H1 (cell line): Measurements from ENCODE around the gene INPP5A. TPM values are rescaled to one million over a fixed set of nuclear protein-coding genes. Genes with fewer than 3 reads are reported as not detected.

ENCODE experiments used
- CTCF ChIA-PET: fragments of 300-600 bp; sonication (Branson Sonifier 250); formaldehyde crosslinking; loops from one replicate; lab custom pipeline; 2021; ENCODE audit not compliant: partially characterized antibody; lab: Charles Lee
- POLR2A ChIA-PET: fragments of 300-600 bp; sonication (Branson Sonifier 250); formaldehyde crosslinking; loops from one replicate; lab custom pipeline; 2021; ENCODE audit warnings: inconsistent platforms; ENCODE audit not compliant: partially characterized antibody; lab: Charles Lee
- DNase-seq, 2 experiments: peaks; one replicate each; pipeline versions ENCODE4 v3.0.0 to v3.0.0-alpha.2; 2010 to 2022; ENCODE audit warnings: low spot score in 2 of 2, low read depth in 1 of 2, mixed read lengths in 1 of 2
- FAIRE-seq: peaks from 2 replicates; lab custom pipeline; 2011; peaks lifted over from hg19 to GRCh38; lab: Jason Lieb, UNC
- H2AFZ ChIP-seq: 2 replicates; pipeline ENCODE4 v1.8.1; 2012; ENCODE audit warnings: low read length, inconsistent platforms
- H2AK5ac ChIP-seq: 2 replicates; pipeline ENCODE4 v1.6.1; 2013; ENCODE audit warnings: low read depth, low read length
- H2BK120ac ChIP-seq: replicated peaks from 2 replicates; pipeline ENCODE3; 2013; ENCODE audit warnings: low read depth, low read length, inconsistent platforms
- H2BK12ac ChIP-seq: 2 replicates; pipeline ENCODE4 v1.6.1; 2013; ENCODE audit warnings: low read depth, low read length
- H2BK15ac ChIP-seq: 2 replicates; pipeline ENCODE4 v1.6.1; 2013; ENCODE audit warnings: low read length
- H2BK20ac ChIP-seq: 2 replicates; pipeline ENCODE4 v1.6.1; 2013; ENCODE audit warnings: low read length
- H2BK5ac ChIP-seq: 2 replicates; pipeline ENCODE4 v1.6.1; 2013; ENCODE audit warnings: low read depth, low read length
- H3K14ac ChIP-seq: 2 replicates; pipeline ENCODE4 v1.6.1; 2013; ENCODE audit warnings: inconsistent platforms; ENCODE audit not compliant: insufficient read length
- H3K18ac ChIP-seq: 2 replicates; pipeline ENCODE4 v1.6.1; 2013; ENCODE audit warnings: low read length; ENCODE audit errors: extremely low read depth
- H3K23ac ChIP-seq: 2 replicates; pipeline ENCODE4 v1.6.1; 2013; ENCODE audit warnings: inconsistent platforms; ENCODE audit not compliant: insufficient read length
- H3K23me2 ChIP-seq: 2 replicates; pipeline ENCODE4 v1.6.1; 2013; ENCODE audit warnings: low read depth, low read length
- H3K27ac ChIP-seq: 2 replicates; pipeline ENCODE4 v1.6.1; 2011; ENCODE audit warnings: low read depth, low read length, inconsistent platforms
- H3K27me3 ChIP-seq, 4 experiments: replicated peaks in 1 of 4; 1 replicate in 1 of 4; 2 replicates in 3 of 4; pipeline versions ENCODE4 v1.6.1 to v1.8.1; 2011 to 2013; ENCODE audit warnings: low read length in 3 of 4, mild to moderate bottlenecking in 3 of 4, inconsistent platforms in 2 of 4, mixed read lengths in 2 of 4, moderate library complexity in 1 of 4; ENCODE audit not compliant: control insufficient read depth in 3 of 4, insufficient read depth in 3 of 4; ENCODE audit errors: extremely low read depth in 1 of 4
- H3K36me3 ChIP-seq, 4 experiments: 2 replicates each; pipeline versions ENCODE4 v1.6.1 to v1.8.1; 2011 to 2013; ENCODE audit warnings: mild to moderate bottlenecking in 4 of 4, low read length in 3 of 4, moderate library complexity in 2 of 4, control low read depth in 1 of 4, inconsistent platforms in 1 of 4; ENCODE audit not compliant: insufficient read depth in 4 of 4, control insufficient read depth in 2 of 4
- H3K4ac ChIP-seq: replicated peaks from 2 replicates; pipeline ENCODE3; 2013; ENCODE audit warnings: low read length, low read depth, mixed read lengths, inconsistent platforms; ENCODE audit not compliant: insufficient read length
- H3K4me1 ChIP-seq, 4 experiments: replicated peaks in 1 of 4; 1 replicate in 1 of 4; 2 replicates in 3 of 4; pipeline versions ENCODE4 v1.6.1 to v1.8.1; 2011 to 2013; ENCODE audit warnings: low read length in 3 of 4, inconsistent platforms in 2 of 4, mixed read lengths in 1 of 4; ENCODE audit not compliant: insufficient read depth in 4 of 4, control insufficient read depth in 3 of 4
- H3K4me2 ChIP-seq, 2 experiments: 2 replicates each; pipeline versions ENCODE4 v1.6.1 to v1.8.1; 2011 to 2013; ENCODE audit warnings: low read depth in 2 of 2, low read length in 2 of 2, control low read depth in 1 of 2, inconsistent platforms in 1 of 2, mild to moderate bottlenecking in 1 of 2; ENCODE audit not compliant: insufficient read depth in 1 of 2
- H3K4me3 ChIP-seq, 4 experiments: fragments of 200-600, 300-600 bp in 1 of 4; sonication (generic), shearing (Covaris generic), sonication (Bioruptor Twin) in 1 of 4; 2 replicates each; pipeline versions ENCODE4 v1.5.1 to v1.8.1; 2011 to 2016; ENCODE audit warnings: low read length in 4 of 4, low read depth in 3 of 4, control low read depth in 2 of 4, inconsistent platforms in 2 of 4, mild to moderate bottlenecking in 2 of 4, mixed read lengths in 1 of 4, moderate library complexity in 1 of 4; ENCODE audit not compliant: insufficient read depth in 2 of 4; ENCODE audit errors: extremely low read depth in 1 of 4
- H3K56ac ChIP-seq: replicated peaks from 2 replicates; pipeline ENCODE3; 2013; ENCODE audit warnings: low read depth, mild to moderate bottlenecking, mixed read lengths, low read length, inconsistent platforms; ENCODE audit not compliant: insufficient read length
- H3K79me1 ChIP-seq: 2 replicates; pipeline ENCODE4 v1.6.1; 2013; ENCODE audit warnings: low read depth, low read length, control low read depth
- H3K79me2 ChIP-seq, 2 experiments: 2 replicates each; pipeline versions ENCODE4 v1.6.1 to v1.8.1; 2012 to 2013; ENCODE audit warnings: low read length in 2 of 2, mild to moderate bottlenecking in 2 of 2, inconsistent platforms in 1 of 2; ENCODE audit not compliant: insufficient read depth in 2 of 2, control insufficient read depth in 1 of 2
- H3K9ac ChIP-seq, 4 experiments: replicated peaks in 1 of 4; 1 replicate in 1 of 4; 2 replicates in 3 of 4; pipeline versions ENCODE4 v1.6.1 to v1.8.1; 2011 to 2013; ENCODE audit warnings: low read depth in 3 of 4, low read length in 3 of 4, control low read depth in 2 of 4, mild to moderate bottlenecking in 2 of 4, moderate library complexity in 2 of 4, inconsistent platforms in 1 of 4; ENCODE audit errors: extremely low read depth in 1 of 4
- H3K9me3 ChIP-seq, 2 experiments: 2 replicates each; pipeline versions ENCODE4 v1.6.1 to v1.8.1; 2012 to 2013; ENCODE audit warnings: mild to moderate bottlenecking in 2 of 2, moderate library complexity in 2 of 2, control low read depth in 1 of 2, inconsistent platforms in 1 of 2, low read depth in 1 of 2, low read length in 1 of 2, mixed read lengths in 1 of 2; ENCODE audit not compliant: insufficient read depth in 2 of 2
- H4K20me1 ChIP-seq, 2 experiments: replicated peaks in 1 of 2; 2 replicates each; pipeline versions ENCODE3 to v1.8.1; 2011 to 2013; ENCODE audit warnings: inconsistent platforms in 2 of 2, low read length in 2 of 2, mild to moderate bottlenecking in 1 of 2; ENCODE audit not compliant: insufficient read depth in 2 of 2, control insufficient read depth in 1 of 2
- H4K5ac ChIP-seq: 2 replicates; pipeline ENCODE4 v1.6.1; 2013; ENCODE audit warnings: low read length, low read depth, mixed read lengths, inconsistent platforms; ENCODE audit not compliant: insufficient read length
- H4K8ac ChIP-seq: 2 replicates; pipeline ENCODE4 v1.8.0; 2013; ENCODE audit warnings: mild to moderate bottlenecking, moderate library complexity, low read length, inconsistent platforms; ENCODE audit not compliant: insufficient read depth; ENCODE audit errors: extremely low read depth
- H4K91ac ChIP-seq: replicated peaks from 2 replicates; pipeline ENCODE3; 2013; ENCODE audit warnings: low read length, mixed read lengths, inconsistent platforms; ENCODE audit not compliant: insufficient read length
- ATF3 ChIP-seq: IDR thresholded peaks from 2 replicates; pipeline ENCODE4 v1.6.1; 2011; ENCODE audit warnings: low read depth, mild to moderate bottlenecking, low read length; ENCODE audit not compliant: insufficient read depth
- BACH1 ChIP-seq: IDR thresholded peaks from 2 replicates; pipeline ENCODE4 v1.6.1; 2012; ENCODE audit warnings: low read length, improper control_type of control experiment
- CREB1 ChIP-seq: IDR thresholded peaks from 2 replicates; pipeline ENCODE4 v1.6.1; 2012; ENCODE audit warnings: inconsistent platforms
- GTF2F1 ChIP-seq: IDR thresholded peaks from 2 replicates; pipeline ENCODE4 v1.6.1; 2012; ENCODE audit warnings: low read depth, low read length, improper control_type of control experiment, borderline replicate concordance
- JUN ChIP-seq: IDR thresholded peaks from 2 replicates; pipeline ENCODE4 v1.6.1; 2011; ENCODE audit warnings: low read depth, mild to moderate bottlenecking, improper control_type of control experiment, low read length
- NRF1 ChIP-seq: IDR thresholded peaks from 2 replicates; pipeline ENCODE4 v1.6.1; 2011; ENCODE audit warnings: mild to moderate bottlenecking, low read depth, low read length, improper control_type of control experiment
- POLR2AphosphoS5 ChIP-seq: IDR thresholded peaks from 2 replicates; pipeline ENCODE4 v1.6.1; 2011; ENCODE audit warnings: low read depth, low read length
- RBBP5 ChIP-seq: IDR thresholded peaks from 2 replicates; pipeline ENCODE4 v1.7.1; 2012; ENCODE audit warnings: low read depth, mild to moderate bottlenecking, inconsistent platforms, low read length, moderate library complexity, borderline replicate concordance
- SRF ChIP-seq: IDR thresholded peaks from 2 replicates; pipeline ENCODE4 v1.6.1; 2011; ENCODE audit warnings: mild to moderate bottlenecking, low read depth, low read length, moderate library complexity
- SUZ12 ChIP-seq: fragments of 200-600 bp; sonication (generic); IDR thresholded peaks from 2 replicates; pipeline ENCODE4 v1.6.1; 2012; ENCODE audit warnings: mild to moderate bottlenecking, inconsistent platforms, low read length, moderate library complexity, mixed read lengths
- TAF7 ChIP-seq: optimal IDR thresholded peaks from 2 replicates; pipeline ENCODE3; 2011; ENCODE audit warnings: low read depth, mild to moderate bottlenecking, inconsistent platforms, low read length, moderate library complexity, borderline replicate concordance
- WGBS, 2 experiments: shearing (Covaris generic) in 1 of 2; methylation state at CpG; one replicate each; pipeline versions ENCODE4 v1.1.6 to v1.1.7; 2013 to 2015; ENCODE audit warnings: low lambda C conversion rate in 2 of 2, mixed read lengths in 2 of 2, inconsistent platforms in 1 of 2, low coverage in 1 of 2, missing lambda C conversion rate in 1 of 2; ENCODE audit not compliant: insufficient replicate concordance in 2 of 2, insufficient coverage in 1 of 2, insufficient read length in 1 of 2; ENCODE audit errors: extremely low coverage in 1 of 2, missing lambda C conversion rate in 1 of 2; 5-methylcytosine and 5-hydroxymethylcytosine counted together
- polyA plus RNA-seq, 7 experiments: library from polyadenylated mRNA; depleted of rRNA in 3 of 7; stranded (reverse) in 5 of 7; unstranded in 2 of 7; fragments of >200 nt in 5 of 7; fragments of 200-250 nt in 2 of 7; gene quantifications; 1 replicate in 5 of 7; 2 replicates in 1 of 7; 4 replicates in 1 of 7; pipeline versions ENCODE4 v1.2.1 to v1.2.3, GENCODE V29; 2011 to 2013; ENCODE audit warnings: missing spikeins in 2 of 7, mixed read lengths in 2 of 7
- total RNA-seq: library from RNA; stranded (reverse); fragmentation: NEBNext Ultra II Directional; extraction: Animal tissue kit (Norgen Biotek cat#: 25700); gene quantifications from 2 replicates; pipeline ENCODE4 v1.2.1, GENCODE V29; 2021

INPP5A gene
- total and polyA plus RNA-seq, 2 of the 8 experiments (the other 6 are each of a cell fraction or from before 2014, with no cell fraction given): 19.7 to 27.5 TPM

DNA sequence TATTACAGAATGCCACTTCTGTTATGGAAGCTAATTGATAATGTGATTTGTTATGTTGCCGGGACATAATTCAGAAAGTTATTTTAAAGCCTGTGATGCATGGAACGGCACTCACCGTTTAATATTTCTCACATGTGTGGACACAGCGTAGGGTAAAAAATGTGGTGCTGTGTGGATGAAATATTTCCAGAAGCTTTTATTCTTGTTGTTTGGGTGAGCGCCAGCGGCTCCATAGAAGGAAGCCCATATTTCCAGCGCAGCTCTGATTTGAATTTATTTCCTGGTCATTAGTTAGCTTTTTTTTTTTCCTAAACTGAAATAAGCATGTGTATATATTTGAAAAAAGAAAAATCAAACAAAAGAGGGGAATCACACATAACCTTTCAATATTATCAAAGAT lies 268.5 kb downstream of the INPP5A start:
- Histone ChIP-seq H2AFZ (no peak overlapping the region), H4K5ac (no peak overlapping the region), H3K56ac (no peak overlapping the region), H3K4me3 (no peak overlapping the region), H3K14ac (no peak overlapping the region), H3K79me1 (no peaks in the 10 kb centered on the region), H3K23ac (no peak overlapping the region), H4K8ac (no peak overlapping the region), H4K20me1 (no peaks in the 10 kb centered on the region), H3K4me2 (no peak overlapping the region), H3K27me3 (no peaks in the 10 kb centered on the region), H4K91ac (no peak overlapping the region), H3K9ac (no peak overlapping the region), H3K4ac (no peak overlapping the region), H2BK5ac (no peak overlapping the region), H2BK20ac (no peak overlapping the region), H3K36me3 (no peaks in the 10 kb centered on the region), H2BK15ac (no peak overlapping the region), H3K18ac (no peak overlapping the region), H3K9me3 (peaks cover 7% of the 10 kb centered on the region in 2 experiments; a peak in 3 of 4 replicates), H2BK120ac (no peak overlapping the region), H3K23me2 (no peaks in the 10 kb centered on the region), H3K79me2 (no peaks in the 10 kb centered on the region), H3K27ac (no peak overlapping the region), H2AK5ac (no peak overlapping the region), H2BK12ac (no peak overlapping the region), H3K4me1 (peaks cover 0 to 3% (median 0%) of the 10 kb centered on the region in 4 experiments; a peak in 2 of 7 replicates)
- DNase-seq: no peak
- WGBS, 2 experiments: 91% methylated on average over 7 of the region's 7 CpGs; no CpG with 5 or more reads in 1 of the 2 experiments
- TF ChIP-seq SUZ12 (no peak), GTF2F1 (no peak), RBBP5 (no peak), JUN (no peak), ATF3 (no peak), TAF7 (no peak), BACH1 (no peak), POLR2AphosphoS5 (no peak), NRF1 (no peak), SRF (no peak), CREB1 (no peak)
- CTCF ChIA-PET: interaction anchor here (0.6 to 1.4 kb wide), 6 partner anchors 13 to 635 kb away, joined by 3 to 4 read pairs (median 4); no protein-coding TSS in a partner anchor
- no peak for FAIRE-seq
- POLR2A ChIA-PET: interaction anchor here (0.7 to 1.5 kb wide), 2 partner anchors 10 to 117 kb away, joined by 3 read pairs; no protein-coding TSS in a partner anchor
